ENCODE results near the gene SORCS2.

- no peak for TF ChIP-seq POLR2AphosphoS5 (IDR thresholded peaks at IDR 0.05)
- TF ChIP-seq CTCF (IDR thresholded peaks at IDR 0.05; ENCODE audit: poor library complexity, severe bottlenecking) = no peak
These were observed 461.4 kb downstream of the SORCS2 start for GRCh38 chr4:7653510-7654369.

All from neural cell (in vitro differentiated cells).